Liver (tissue), 9 donors: ENCODE data around the gene CWC25. TPM values are rescaled to one million over a fixed set of nuclear protein-coding genes. Genes with fewer than 3 reads are reported as not detected.

Source experiments
- DNase-seq: peaks from one replicate; pipeline ENCODE4 v3.0.0-alpha.2; 2017; ENCODE audit warnings: low spot score
- H3K27ac ChIP-seq, 2 donors: one replicate each; pipeline ENCODE4 v1.7.0; 2013; ENCODE audit warnings: inconsistent platforms in 2 of 2, low read length in 2 of 2, control low read depth in 1 of 2, low read depth in 1 of 2, mild to moderate bottlenecking in 1 of 2
- H3K27me3 ChIP-seq, 4 donors: one replicate each; pipeline versions ENCODE4 v1.6.1 to v1.7.0; 2013; ENCODE audit warnings: low read length in 3 of 4, inconsistent platforms in 1 of 4, mild to moderate bottlenecking in 1 of 4, moderate library complexity in 1 of 4; ENCODE audit not compliant: control insufficient read depth in 4 of 4, insufficient read depth in 4 of 4
- H3K36me3 ChIP-seq, 4 donors: one replicate each; pipeline versions ENCODE4 v1.6.1 to v1.7.0; 2013; ENCODE audit warnings: low read length in 3 of 4, mild to moderate bottlenecking in 3 of 4, low read depth in 1 of 4, moderate library complexity in 1 of 4; ENCODE audit not compliant: control insufficient read depth in 4 of 4, insufficient read depth in 3 of 4
- H3K4me1 ChIP-seq, 4 donors: one replicate each; pipeline versions ENCODE4 v1.6.1 to v1.7.0; 2013; ENCODE audit warnings: low read length in 3 of 4, mild to moderate bottlenecking in 3 of 4, moderate library complexity in 1 of 4; ENCODE audit not compliant: control insufficient read depth in 4 of 4, insufficient read depth in 4 of 4
- H3K4me3 ChIP-seq, 3 donors: one replicate each; pipeline versions ENCODE4 v1.6.1 to v1.7.0; 2013; ENCODE audit warnings: low read length in 3 of 3, control low read depth in 1 of 3, low read depth in 1 of 3, mild to moderate bottlenecking in 1 of 3
- H3K9ac ChIP-seq, 2 donors: one replicate each; pipeline ENCODE4 v1.7.0; 2013; ENCODE audit warnings: low read length in 2 of 2, mild to moderate bottlenecking in 2 of 2, moderate library complexity in 2 of 2, control low read depth in 1 of 2, low read depth in 1 of 2
- H3K9me3 ChIP-seq, 4 donors: one replicate each; pipeline versions ENCODE4 v1.6.1 to v1.7.0; 2013; ENCODE audit warnings: low read length in 3 of 4; ENCODE audit not compliant: control insufficient read depth in 4 of 4
- CTCF ChIP-seq: fragments of 150-350 bp; IDR thresholded peaks from 2 replicates; pipeline ENCODE4 v1.5.1; 2017; ENCODE audit warnings: improper control_type of control experiment, low read depth, low read length; ENCODE audit not compliant: missing input control
- FOXA1 ChIP-seq: IDR thresholded peaks from 2 replicates; pipeline ENCODE4 v1.6.1; 2016; ENCODE audit warnings: antibody characterized with exemption
- GABPA ChIP-seq, 2 donors: IDR thresholded peaks in 1 of 2; conservative IDR thresholded peaks in 1 of 2; 2 replicates each; pipeline ENCODE4 v1.6.1; 2016; ENCODE audit warnings: antibody characterized with exemption in 2 of 2, mild to moderate bottlenecking in 1 of 2, moderate library complexity in 1 of 2
- HNF4A ChIP-seq, 2 donors: conservative IDR thresholded peaks; 2 replicates each; pipeline ENCODE4 v1.6.1; 2016; ENCODE audit warnings: antibody characterized with exemption in 2 of 2, mild to moderate bottlenecking in 2 of 2
- HNF4G ChIP-seq: IDR thresholded peaks from 2 replicates; pipeline ENCODE4 v1.6.1; 2016; ENCODE audit warnings: antibody characterized with exemption
- JUND ChIP-seq, 2 donors: IDR thresholded peaks; 2 replicates each; pipeline ENCODE4 v1.6.1; 2016; ENCODE audit warnings: antibody characterized with exemption in 2 of 2
- NR2F2 ChIP-seq: IDR thresholded peaks from 2 replicates; pipeline ENCODE4 v1.6.1; 2016; ENCODE audit warnings: antibody characterized with exemption
- RXRA ChIP-seq, 2 donors: IDR thresholded peaks; 2 replicates each; pipeline ENCODE4 v1.6.1; 2017 to 2018; ENCODE audit warnings: antibody characterized with exemption in 2 of 2, mild to moderate bottlenecking in 1 of 2
- TAF1 ChIP-seq: conservative IDR thresholded peaks from 2 replicates; pipeline ENCODE4 v1.6.1; 2016; ENCODE audit warnings: antibody characterized with exemption, mild to moderate bottlenecking
- YY1 ChIP-seq: IDR thresholded peaks from 2 replicates; pipeline ENCODE4 v1.6.1; 2016; ENCODE audit warnings: antibody characterized with exemption, mild to moderate bottlenecking
- WGBS: extraction: QIAGEN DNeasy Blood & Tissue Kit; methylation state at CpG from one replicate; pipeline ENCODE4 v1.1.7; 2013; 5-methylcytosine and 5-hydroxymethylcytosine counted together
- polyA plus RNA-seq, 2 donors: library from polyadenylated mRNA; stranded (reverse) in 1 of 2; unstranded in 1 of 2; fragments of 200-250 nt in 1 of 2; fragments of >200 nt in 1 of 2; fragmentation: Nextera tagmentation in 1 of 2; extraction: Ambion mirVana in 1 of 2; gene quantifications; one replicate each; pipeline versions ENCODE4 v1.2.1 to v1.2.3, GENCODE V29; 2013 to 2015
- total RNA-seq, 2 donors: library from RNA; depleted of rRNA; stranded (reverse); fragments of >200 nt; gene quantifications; one replicate each; pipeline ENCODE4 v1.2.3, GENCODE V29; 2014
- TF ChIP-seq, protein P1 (sequence below): IDR thresholded peaks from 2 replicates; pipeline ENCODE4 v1.6.1; 2016; ENCODE audit warnings: antibody characterized with exemption, mild to moderate bottlenecking
- TF ChIP-seq, protein P2 (sequence below): IDR thresholded peaks from 2 replicates; pipeline ENCODE4 v1.6.1; 2016; ENCODE audit warnings: antibody characterized with exemption
- TF ChIP-seq, protein P3 (sequence below): IDR thresholded peaks from 2 replicates; pipeline ENCODE4 v1.6.1; 2016; ENCODE audit warnings: antibody characterized with exemption
- donor health status: healthy.
- donor health status: healthy.
- donor health status: healthy.
- donor health status: healthy.
- donor health status: healthy.

CWC25 gene
- total and polyA plus RNA-seq, 4 donors, result 5.7 to 10.0 (median 7.4) TPM

- Histone ChIP-seq H3K9ac (no peak overlapping the region), H3K4me3 (no peak overlapping the region), H3K4me1 (no peaks in the 10 kb centered on the region), H3K36me3 (peaks cover 6 to 20% (median 18%) of the 10 kb centered on the region in 4 donors), H3K9me3 (no peaks in the 10 kb centered on the region), H3K27ac (no peak overlapping the region), H3K27me3 (no peaks in the 10 kb centered on the region)
- WGBS, result 74% methylated on average over 13 of the region's 13 CpGs
- TF ChIP-seq RXRA (IDR thresholded peaks at IDR 0.05) (peak in 1 of 2 donors; percentile 10), HNF4A (conservative IDR thresholded peaks at IDR 0.05) (no peak), TAF1 (no peak), FOXA1 (no peak), HNF4G (no peak), JUND (IDR thresholded peaks at IDR 0.05) (peak in 1 of 2 donors; percentile 31)
- TF ChIP-seq, protein P1, sequence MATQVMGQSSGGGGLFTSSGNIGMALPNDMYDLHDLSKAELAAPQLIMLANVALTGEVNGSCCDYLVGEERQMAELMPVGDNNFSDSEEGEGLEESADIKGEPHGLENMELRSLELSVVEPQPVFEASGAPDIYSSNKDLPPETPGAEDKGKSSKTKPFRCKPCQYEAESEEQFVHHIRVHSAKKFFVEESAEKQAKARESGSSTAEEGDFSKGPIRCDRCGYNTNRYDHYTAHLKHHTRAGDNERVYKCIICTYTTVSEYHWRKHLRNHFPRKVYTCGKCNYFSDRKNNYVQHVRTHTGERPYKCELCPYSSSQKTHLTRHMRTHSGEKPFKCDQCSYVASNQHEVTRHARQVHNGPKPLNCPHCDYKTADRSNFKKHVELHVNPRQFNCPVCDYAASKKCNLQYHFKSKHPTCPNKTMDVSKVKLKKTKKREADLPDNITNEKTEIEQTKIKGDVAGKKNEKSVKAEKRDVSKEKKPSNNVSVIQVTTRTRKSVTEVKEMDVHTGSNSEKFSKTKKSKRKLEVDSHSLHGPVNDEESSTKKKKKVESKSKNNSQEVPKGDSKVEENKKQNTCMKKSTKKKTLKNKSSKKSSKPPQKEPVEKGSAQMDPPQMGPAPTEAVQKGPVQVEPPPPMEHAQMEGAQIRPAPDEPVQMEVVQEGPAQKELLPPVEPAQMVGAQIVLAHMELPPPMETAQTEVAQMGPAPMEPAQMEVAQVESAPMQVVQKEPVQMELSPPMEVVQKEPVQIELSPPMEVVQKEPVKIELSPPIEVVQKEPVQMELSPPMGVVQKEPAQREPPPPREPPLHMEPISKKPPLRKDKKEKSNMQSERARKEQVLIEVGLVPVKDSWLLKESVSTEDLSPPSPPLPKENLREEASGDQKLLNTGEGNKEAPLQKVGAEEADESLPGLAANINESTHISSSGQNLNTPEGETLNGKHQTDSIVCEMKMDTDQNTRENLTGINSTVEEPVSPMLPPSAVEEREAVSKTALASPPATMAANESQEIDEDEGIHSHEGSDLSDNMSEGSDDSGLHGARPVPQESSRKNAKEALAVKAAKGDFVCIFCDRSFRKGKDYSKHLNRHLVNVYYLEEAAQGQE, result no peak
- TF ChIP-seq, protein P2, sequence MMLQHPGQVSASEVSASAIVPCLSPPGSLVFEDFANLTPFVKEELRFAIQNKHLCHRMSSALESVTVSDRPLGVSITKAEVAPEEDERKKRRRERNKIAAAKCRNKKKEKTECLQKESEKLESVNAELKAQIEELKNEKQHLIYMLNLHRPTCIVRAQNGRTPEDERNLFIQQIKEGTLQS, result no peak
- DNase-seq, result no peak
Observed at GRCh38 chr17:38844261-38844757, 19.2 kb upstream of the CWC25 start.

- WGBS, result 95% methylated on average over 17 of the region's 17 CpGs
- TF ChIP-seq HNF4G (no peak), GABPA (IDR thresholded peaks at IDR 0.05 in 1 of 2, conservative IDR thresholded peaks at IDR 0.05 in 1 of 2) (no peak), YY1 (no peak), NR2F2 (no peak), FOXA1 (no peak)
- TF ChIP-seq, protein P3, sequence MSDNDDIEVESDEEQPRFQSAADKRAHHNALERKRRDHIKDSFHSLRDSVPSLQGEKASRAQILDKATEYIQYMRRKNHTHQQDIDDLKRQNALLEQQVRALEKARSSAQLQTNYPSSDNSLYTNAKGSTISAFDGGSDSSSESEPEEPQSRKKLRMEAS, result no peak
- TF ChIP-seq, protein P2, result no peak
- DNase-seq, result no peak
- Histone ChIP-seq H3K27me3 (no peaks in the 10 kb centered on the region), H3K27ac (peak overlapping the region; percentile 90 to 97), H3K4me1 (peaks cover 3 to 24% (median 18%) of the 10 kb centered on the region in 4 donors), H3K4me3 (peak overlapping the region; percentile 71 to 98 (median 96)), H3K9me3 (no peaks in the 10 kb centered on the region), H3K36me3 (peaks cover 1 to 6% (median 3%) of the 10 kb centered on the region in 4 donors), H3K9ac (peak overlapping the region; percentile 42 to 96)
Observed at GRCh38 chr17:38825762-38826247, 684 bp upstream of the CWC25 start.

GRCh38 chr17:38815576-38816193 is 9.4 kb downstream of the CWC25 start:
- H3K4me1 ChIP-seq, result no peaks in the 10 kb centered on the region
- TF ChIP-seq, protein P3, result no peak
- TF ChIP-seq CTCF, result peak; percentile 17
- peaks cover 17 to 47% (median 28%) of the 10 kb centered on the region in 4 donors for H3K36me3 ChIP-seq
- H3K9me3 ChIP-seq, result no peaks in the 10 kb centered on the region
- H3K27me3 ChIP-seq, result no peaks in the 10 kb centered on the region
- no peak for DNase-seq
- WGBS, result 81% methylated on average over 8 of the region's 8 CpGs
- no peak overlapping the region for H3K9ac ChIP-seq
- H3K4me3 ChIP-seq, result no peak overlapping the region
- no peak overlapping the region for H3K27ac ChIP-seq
